Liver (tissue), 9 donors: Measurements from ENCODE around the gene SOBP. TPM values are rescaled to one million over a fixed set of nuclear protein-coding genes. Genes with fewer than 3 reads are reported as not detected.

Experiments
- DNase-seq: peaks from one replicate; pipeline ENCODE4 v3.0.0-alpha.2; 2017; ENCODE audit warnings: low spot score
- H3K27ac ChIP-seq, 2 donors: one replicate each; pipeline ENCODE4 v1.7.0; 2013; ENCODE audit warnings: inconsistent platforms in 2 of 2, low read length in 2 of 2, control low read depth in 1 of 2, low read depth in 1 of 2, mild to moderate bottlenecking in 1 of 2
- H3K27me3 ChIP-seq, 4 donors: one replicate each; pipeline versions ENCODE4 v1.6.1 to v1.7.0; 2013; ENCODE audit warnings: low read length in 3 of 4, inconsistent platforms in 1 of 4, mild to moderate bottlenecking in 1 of 4, moderate library complexity in 1 of 4; ENCODE audit not compliant: control insufficient read depth in 4 of 4, insufficient read depth in 4 of 4
- H3K36me3 ChIP-seq, 4 donors: one replicate each; pipeline versions ENCODE4 v1.6.1 to v1.7.0; 2013; ENCODE audit warnings: low read length in 3 of 4, mild to moderate bottlenecking in 3 of 4, low read depth in 1 of 4, moderate library complexity in 1 of 4; ENCODE audit not compliant: control insufficient read depth in 4 of 4, insufficient read depth in 3 of 4
- H3K4me1 ChIP-seq, 4 donors: one replicate each; pipeline versions ENCODE4 v1.6.1 to v1.7.0; 2013; ENCODE audit warnings: low read length in 3 of 4, mild to moderate bottlenecking in 3 of 4, moderate library complexity in 1 of 4; ENCODE audit not compliant: control insufficient read depth in 4 of 4, insufficient read depth in 4 of 4
- H3K4me3 ChIP-seq, 3 donors: one replicate each; pipeline versions ENCODE4 v1.6.1 to v1.7.0; 2013; ENCODE audit warnings: low read length in 3 of 3, control low read depth in 1 of 3, low read depth in 1 of 3, mild to moderate bottlenecking in 1 of 3
- H3K9ac ChIP-seq, 2 donors: one replicate each; pipeline ENCODE4 v1.7.0; 2013; ENCODE audit warnings: low read length in 2 of 2, mild to moderate bottlenecking in 2 of 2, moderate library complexity in 2 of 2, control low read depth in 1 of 2, low read depth in 1 of 2
- H3K9me3 ChIP-seq, 4 donors: one replicate each; pipeline versions ENCODE4 v1.6.1 to v1.7.0; 2013; ENCODE audit warnings: low read length in 3 of 4; ENCODE audit not compliant: control insufficient read depth in 4 of 4
- CTCF ChIP-seq: fragments of 150-350 bp; IDR thresholded peaks from 2 replicates; pipeline ENCODE4 v1.5.1; 2017; ENCODE audit warnings: improper control_type of control experiment, low read depth, low read length; ENCODE audit not compliant: missing input control
- EGR1 ChIP-seq, 2 donors: IDR thresholded peaks; 2 replicates each; pipeline ENCODE4 v1.6.1; 2016 to 2018; ENCODE audit warnings: antibody characterized with exemption in 2 of 2, low read depth in 2 of 2
- FOXA1 ChIP-seq: IDR thresholded peaks from 2 replicates; pipeline ENCODE4 v1.6.1; 2016; ENCODE audit warnings: antibody characterized with exemption
- FOXA2 ChIP-seq: IDR thresholded peaks from 2 replicates; pipeline ENCODE4 v1.6.1; 2016; ENCODE audit warnings: antibody characterized with exemption
- GABPA ChIP-seq, 2 donors: IDR thresholded peaks in 1 of 2; conservative IDR thresholded peaks in 1 of 2; 2 replicates each; pipeline ENCODE4 v1.6.1; 2016; ENCODE audit warnings: antibody characterized with exemption in 2 of 2, mild to moderate bottlenecking in 1 of 2, moderate library complexity in 1 of 2
- HNF4A ChIP-seq, 2 donors: conservative IDR thresholded peaks; 2 replicates each; pipeline ENCODE4 v1.6.1; 2016; ENCODE audit warnings: antibody characterized with exemption in 2 of 2, mild to moderate bottlenecking in 2 of 2
- HNF4G ChIP-seq: IDR thresholded peaks from 2 replicates; pipeline ENCODE4 v1.6.1; 2016; ENCODE audit warnings: antibody characterized with exemption
- JUND ChIP-seq, 2 donors: IDR thresholded peaks; 2 replicates each; pipeline ENCODE4 v1.6.1; 2016; ENCODE audit warnings: antibody characterized with exemption in 2 of 2
- RAD21 ChIP-seq, 2 donors: IDR thresholded peaks; 2 replicates each; pipeline ENCODE4 v1.6.1; 2016; ENCODE audit warnings: antibody characterized with exemption in 2 of 2, mild to moderate bottlenecking in 2 of 2
- SP1 ChIP-seq: IDR thresholded peaks from 2 replicates; pipeline ENCODE4 v1.6.1; 2018; ENCODE audit warnings: antibody characterized with exemption, mild to moderate bottlenecking
- YY1 ChIP-seq: IDR thresholded peaks from 2 replicates; pipeline ENCODE4 v1.6.1; 2016; ENCODE audit warnings: antibody characterized with exemption, mild to moderate bottlenecking
- ZBTB33 ChIP-seq: IDR thresholded peaks from 2 replicates; pipeline ENCODE4 v1.6.1; 2016; ENCODE audit warnings: antibody characterized with exemption
- WGBS: extraction: QIAGEN DNeasy Blood & Tissue Kit; methylation state at CpG from one replicate; pipeline ENCODE4 v1.1.7; 2013; 5-methylcytosine and 5-hydroxymethylcytosine counted together
- polyA plus RNA-seq, 2 donors: library from polyadenylated mRNA; stranded (reverse) in 1 of 2; unstranded in 1 of 2; fragments of 200-250 nt in 1 of 2; fragments of >200 nt in 1 of 2; fragmentation: Nextera tagmentation in 1 of 2; extraction: Ambion mirVana in 1 of 2; gene quantifications; one replicate each; pipeline versions ENCODE4 v1.2.1 to v1.2.3, GENCODE V29; 2013 to 2015
- total RNA-seq, 2 donors: library from RNA; depleted of rRNA; stranded (reverse); fragments of >200 nt; gene quantifications; one replicate each; pipeline ENCODE4 v1.2.3, GENCODE V29; 2014
- TF ChIP-seq, protein P1 (sequence below): IDR thresholded peaks from 2 replicates; pipeline ENCODE4 v1.6.1; 2016; ENCODE audit warnings: antibody characterized with exemption, mild to moderate bottlenecking
- TF ChIP-seq, protein P2 (sequence below): IDR thresholded peaks from 2 replicates; pipeline ENCODE4 v1.6.1; 2016; ENCODE audit warnings: antibody characterized with exemption
- TF ChIP-seq, protein P3 (sequence below): IDR thresholded peaks from 2 replicates; pipeline ENCODE4 v1.6.1; 2016; ENCODE audit warnings: antibody characterized with exemption
- donor health status: healthy.
- donor health status: healthy.
- donor health status: healthy.
- donor health status: healthy.
- donor health status: healthy.

Gene SOBP
- total and polyA plus RNA-seq, 4 donors = 0.99 to 5.4 (median 1.9) TPM

- TF ChIP-seq ZBTB33 (no peak), FOXA1 (no peak), YY1 (no peak), FOXA2 (no peak), EGR1 (IDR thresholded peaks at IDR 0.05; ENCODE audit: low read depth in 2 of 2) (no peak), CTCF (no peak), JUND (IDR thresholded peaks at IDR 0.05) (no peak), HNF4A (conservative IDR thresholded peaks at IDR 0.05) (no peak), SP1 (no peak), HNF4G (no peak)
- TF ChIP-seq, protein P1, sequence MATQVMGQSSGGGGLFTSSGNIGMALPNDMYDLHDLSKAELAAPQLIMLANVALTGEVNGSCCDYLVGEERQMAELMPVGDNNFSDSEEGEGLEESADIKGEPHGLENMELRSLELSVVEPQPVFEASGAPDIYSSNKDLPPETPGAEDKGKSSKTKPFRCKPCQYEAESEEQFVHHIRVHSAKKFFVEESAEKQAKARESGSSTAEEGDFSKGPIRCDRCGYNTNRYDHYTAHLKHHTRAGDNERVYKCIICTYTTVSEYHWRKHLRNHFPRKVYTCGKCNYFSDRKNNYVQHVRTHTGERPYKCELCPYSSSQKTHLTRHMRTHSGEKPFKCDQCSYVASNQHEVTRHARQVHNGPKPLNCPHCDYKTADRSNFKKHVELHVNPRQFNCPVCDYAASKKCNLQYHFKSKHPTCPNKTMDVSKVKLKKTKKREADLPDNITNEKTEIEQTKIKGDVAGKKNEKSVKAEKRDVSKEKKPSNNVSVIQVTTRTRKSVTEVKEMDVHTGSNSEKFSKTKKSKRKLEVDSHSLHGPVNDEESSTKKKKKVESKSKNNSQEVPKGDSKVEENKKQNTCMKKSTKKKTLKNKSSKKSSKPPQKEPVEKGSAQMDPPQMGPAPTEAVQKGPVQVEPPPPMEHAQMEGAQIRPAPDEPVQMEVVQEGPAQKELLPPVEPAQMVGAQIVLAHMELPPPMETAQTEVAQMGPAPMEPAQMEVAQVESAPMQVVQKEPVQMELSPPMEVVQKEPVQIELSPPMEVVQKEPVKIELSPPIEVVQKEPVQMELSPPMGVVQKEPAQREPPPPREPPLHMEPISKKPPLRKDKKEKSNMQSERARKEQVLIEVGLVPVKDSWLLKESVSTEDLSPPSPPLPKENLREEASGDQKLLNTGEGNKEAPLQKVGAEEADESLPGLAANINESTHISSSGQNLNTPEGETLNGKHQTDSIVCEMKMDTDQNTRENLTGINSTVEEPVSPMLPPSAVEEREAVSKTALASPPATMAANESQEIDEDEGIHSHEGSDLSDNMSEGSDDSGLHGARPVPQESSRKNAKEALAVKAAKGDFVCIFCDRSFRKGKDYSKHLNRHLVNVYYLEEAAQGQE = no peak
- TF ChIP-seq, protein P2, sequence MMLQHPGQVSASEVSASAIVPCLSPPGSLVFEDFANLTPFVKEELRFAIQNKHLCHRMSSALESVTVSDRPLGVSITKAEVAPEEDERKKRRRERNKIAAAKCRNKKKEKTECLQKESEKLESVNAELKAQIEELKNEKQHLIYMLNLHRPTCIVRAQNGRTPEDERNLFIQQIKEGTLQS = no peak
- TF ChIP-seq, protein P3, sequence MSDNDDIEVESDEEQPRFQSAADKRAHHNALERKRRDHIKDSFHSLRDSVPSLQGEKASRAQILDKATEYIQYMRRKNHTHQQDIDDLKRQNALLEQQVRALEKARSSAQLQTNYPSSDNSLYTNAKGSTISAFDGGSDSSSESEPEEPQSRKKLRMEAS = no peak
- Histone ChIP-seq H3K9ac (no peak overlapping the region), H3K36me3 (no peaks in the 10 kb centered on the region), H3K9me3 (no peaks in the 10 kb centered on the region), H3K27ac (no peak overlapping the region), H3K4me1 (no peaks in the 10 kb centered on the region), H3K4me3 (no peak overlapping the region), H3K27me3 (no peaks in the 10 kb centered on the region)
- no peak for DNase-seq
- 90% methylated on average over 5 of the region's 5 CpGs for WGBS
Observed at GRCh38 chr6:107626645-107627044, 136.7 kb downstream of the SOBP start.

DNA sequence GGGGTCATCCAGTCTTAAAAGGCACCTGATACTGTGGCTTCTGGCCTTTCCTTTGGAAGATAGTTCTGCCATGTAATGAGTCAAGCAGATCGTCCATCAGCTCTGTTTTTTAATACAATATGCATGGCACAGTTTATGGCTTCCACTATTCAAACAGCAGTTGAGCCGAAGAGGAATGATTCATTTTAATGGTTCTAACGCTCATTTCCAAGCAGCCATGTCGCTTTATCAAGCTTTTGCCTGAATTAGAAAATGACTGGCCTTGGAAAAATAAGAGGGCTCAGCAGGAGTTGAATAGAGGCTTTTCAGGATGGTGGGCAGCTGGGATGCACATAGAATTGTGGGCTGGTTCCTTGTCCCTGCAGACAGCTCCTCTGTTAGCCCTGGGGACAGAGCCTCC lies 138.1 kb downstream of the SOBP start:
- H3K4me1 ChIP-seq = no peaks in the 10 kb centered on the region
- H3K27me3 ChIP-seq = no peaks in the 10 kb centered on the region
- DNase-seq = no peak
- 90% methylated on average over 4 of the region's 4 CpGs for WGBS
- H3K4me3 ChIP-seq = no peak overlapping the region
- H3K27ac ChIP-seq = no peak overlapping the region
- H3K9ac ChIP-seq = no peak overlapping the region
- no peaks in the 10 kb centered on the region for H3K36me3 ChIP-seq
- H3K9me3 ChIP-seq = no peaks in the 10 kb centered on the region
- TF ChIP-seq, protein P1 = no peak
- TF ChIP-seq GABPA (IDR thresholded peaks at IDR 0.05 in 1 of 2, conservative IDR thresholded peaks at IDR 0.05 in 1 of 2) (no peak), CTCF (no peak), ZBTB33 (no peak), FOXA2 (no peak), RAD21 (IDR thresholded peaks at IDR 0.05) (no peak), SP1 (no peak), YY1 (no peak)
- TF ChIP-seq, protein P2 = no peak
